Peyer's patch (tissue), 4 donors: ENCODE data around the gene CD8B2. TPM values are rescaled to one million over a fixed set of nuclear protein-coding genes. Genes with fewer than 3 reads are reported as not detected.

Source experiments
- DNase-seq, 3 donors: peaks; one replicate each; pipeline ENCODE4 v3.0.0-alpha.2; 2017 to 2019
- H3K27ac ChIP-seq, 4 donors: fragments of 200-600 bp; sonication (generic); one replicate each; pipeline ENCODE4 v1.5.1; 2016 to 2019
- H3K27me3 ChIP-seq, 2 donors: fragments of 200-600 bp; sonication (generic); one replicate each; pipeline ENCODE4 v1.5.1; 2019
- H3K36me3 ChIP-seq, 3 donors: fragments of 200-600 bp; sonication (generic); one replicate each; pipeline ENCODE4 v1.5.1; 2016 to 2019
- H3K4me1 ChIP-seq, 4 donors: fragments of 200-600 bp; sonication (generic); one replicate each; pipeline ENCODE4 v1.5.1; 2016 to 2019
- H3K4me3 ChIP-seq, 4 donors: fragments of 200-600 bp; sonication (generic); 1 replicate in 3 of 4; 2 replicates in 1 of 4; pipeline ENCODE4 v1.5.1; 2016 to 2019; ENCODE audit warnings: mild to moderate bottlenecking in 1 of 4
- H3K9me3 ChIP-seq, 4 donors: fragments of 200-600 bp; sonication (generic); one replicate each; pipeline ENCODE4 v1.5.1; 2016 to 2019; ENCODE audit warnings: mild to moderate bottlenecking in 1 of 4
- POLR2A ChIP-seq, 2 donors: fragments of 450-650 bp; IDR thresholded peaks; one replicate each; pipeline ENCODE4 v1.5.1; 2017; ENCODE audit warnings: antibody characterized with exemption in 2 of 2, mild to moderate bottlenecking in 2 of 2, moderate library complexity in 2 of 2
- total RNA-seq, 4 donors: library from RNA; depleted of rRNA; stranded (reverse); fragments of >200 nt; gene quantifications; one replicate each; pipeline ENCODE4 v1.1.0, GENCODE V29; 2016
- TF ChIP-seq, protein P1 (sequence below), 6 experiments: fragments of 450-650 bp in 4 of 6; fragments of 200-600 bp in 2 of 6; sonication (generic) in 1 of 6; IDR thresholded peaks; one replicate each; pipeline ENCODE4 v1.5.1; 2017 to 2019; ENCODE audit warnings: antibody characterized with exemption in 6 of 6, mild to moderate bottlenecking in 3 of 6, moderate library complexity in 1 of 6

CD8B2 gene
- total RNA-seq, 4 donors from 2014 or later, result 0.27 to 5.0 (median 0.35) TPM; not detected in 1

DNA sequence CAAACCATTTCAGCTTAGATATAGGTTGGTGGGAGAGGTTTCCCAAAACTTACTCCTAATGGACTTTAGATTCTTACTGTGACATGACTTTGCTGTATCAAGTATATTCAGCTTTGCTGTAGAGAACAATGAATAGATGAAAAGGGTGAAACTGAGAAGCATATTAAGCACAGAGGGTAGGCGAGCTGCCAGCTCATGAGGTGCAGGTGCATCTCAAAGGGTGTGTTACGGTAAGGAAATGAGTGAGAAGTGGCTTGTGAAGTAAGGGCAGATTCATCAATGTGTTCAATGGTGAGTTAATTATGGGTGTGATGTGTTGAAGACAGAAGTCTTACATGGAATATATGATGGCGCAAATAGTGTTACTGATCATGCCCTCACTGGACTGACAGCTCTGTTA is 49.3 kb downstream of the CD8B2 start:
- TF ChIP-seq, protein P1, sequence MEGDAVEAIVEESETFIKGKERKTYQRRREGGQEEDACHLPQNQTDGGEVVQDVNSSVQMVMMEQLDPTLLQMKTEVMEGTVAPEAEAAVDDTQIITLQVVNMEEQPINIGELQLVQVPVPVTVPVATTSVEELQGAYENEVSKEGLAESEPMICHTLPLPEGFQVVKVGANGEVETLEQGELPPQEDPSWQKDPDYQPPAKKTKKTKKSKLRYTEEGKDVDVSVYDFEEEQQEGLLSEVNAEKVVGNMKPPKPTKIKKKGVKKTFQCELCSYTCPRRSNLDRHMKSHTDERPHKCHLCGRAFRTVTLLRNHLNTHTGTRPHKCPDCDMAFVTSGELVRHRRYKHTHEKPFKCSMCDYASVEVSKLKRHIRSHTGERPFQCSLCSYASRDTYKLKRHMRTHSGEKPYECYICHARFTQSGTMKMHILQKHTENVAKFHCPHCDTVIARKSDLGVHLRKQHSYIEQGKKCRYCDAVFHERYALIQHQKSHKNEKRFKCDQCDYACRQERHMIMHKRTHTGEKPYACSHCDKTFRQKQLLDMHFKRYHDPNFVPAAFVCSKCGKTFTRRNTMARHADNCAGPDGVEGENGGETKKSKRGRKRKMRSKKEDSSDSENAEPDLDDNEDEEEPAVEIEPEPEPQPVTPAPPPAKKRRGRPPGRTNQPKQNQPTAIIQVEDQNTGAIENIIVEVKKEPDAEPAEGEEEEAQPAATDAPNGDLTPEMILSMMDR (IDR thresholded peaks at IDR 0.05), result no peak
- TF ChIP-seq POLR2A (IDR thresholded peaks at IDR 0.05), result no peak
- H3K9me3 ChIP-seq, result no peaks in the 10 kb centered on the region
- DNase-seq, result peak in 1 of 3 donors; percentile 36
- H3K4me3 ChIP-seq, result no peak overlapping the region
- no peaks in the 10 kb centered on the region for H3K4me1 ChIP-seq
- H3K27me3 ChIP-seq, result no peaks in the 10 kb centered on the region
- H3K27ac ChIP-seq, result no peak overlapping the region
- no peaks in the 10 kb centered on the region for H3K36me3 ChIP-seq

GRCh38 chr2:106537047-106537446 is 49.9 kb downstream of the CD8B2 start:
- TF ChIP-seq, protein P1 (IDR thresholded peaks at IDR 0.05), result no peak
- no peak for TF ChIP-seq POLR2A (IDR thresholded peaks at IDR 0.05)
- Histone ChIP-seq H3K36me3 (no peaks in the 10 kb centered on the region), H3K27ac (no peak overlapping the region), H3K4me3 (no peak overlapping the region), H3K9me3 (no peaks in the 10 kb centered on the region), H3K4me1 (no peaks in the 10 kb centered on the region), H3K27me3 (no peaks in the 10 kb centered on the region)
- DNase-seq, result peak in 1 of 3 donors; percentile 47

GRCh38 chr2:106537791-106538191 is 50.6 kb downstream of the CD8B2 start:
- TF ChIP-seq, protein P1 (IDR thresholded peaks at IDR 0.05), result no peak
- TF ChIP-seq POLR2A (IDR thresholded peaks at IDR 0.05), result no peak
- no peak overlapping the region for H3K4me3 ChIP-seq
- no peak overlapping the region for H3K27ac ChIP-seq
- H3K27me3 ChIP-seq, result no peaks in the 10 kb centered on the region
- no peak for DNase-seq
- no peaks in the 10 kb centered on the region for H3K4me1 ChIP-seq
- no peaks in the 10 kb centered on the region for H3K36me3 ChIP-seq
- H3K9me3 ChIP-seq, result no peaks in the 10 kb centered on the region

DNA sequence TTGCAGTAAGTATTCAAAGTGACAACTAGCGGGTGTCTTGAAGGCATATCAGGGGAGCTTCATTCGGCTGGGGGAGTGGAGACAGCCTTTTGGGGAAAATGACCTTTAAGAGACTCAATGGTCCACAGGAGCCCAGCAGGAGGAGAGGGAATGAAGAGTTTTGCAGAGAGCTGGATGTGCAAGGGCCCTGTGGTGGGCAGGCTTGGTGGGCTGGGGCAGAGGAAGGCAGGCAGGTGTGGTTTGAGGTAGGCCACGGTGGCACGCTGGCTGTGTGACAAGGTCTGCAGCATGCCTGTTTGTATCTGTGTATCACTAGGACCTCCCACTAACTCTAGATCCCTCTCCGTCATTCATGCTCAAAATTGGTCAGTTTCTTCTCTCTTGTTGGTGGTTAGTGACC is 53.7 kb downstream of the CD8B2 start:
- no peaks in the 10 kb centered on the region for H3K27me3 ChIP-seq
- TF ChIP-seq POLR2A (IDR thresholded peaks at IDR 0.05), result no peak
- TF ChIP-seq, protein P1 (IDR thresholded peaks at IDR 0.05), result no peak

GRCh38 chr2:106541333-106541732 is 54.2 kb downstream of the CD8B2 start:
- DNase-seq, result no peak
- no peaks in the 10 kb centered on the region for H3K4me1 ChIP-seq
- H3K27ac ChIP-seq, result no peak overlapping the region
- H3K36me3 ChIP-seq, result no peaks in the 10 kb centered on the region
- H3K27me3 ChIP-seq, result no peaks in the 10 kb centered on the region
- H3K9me3 ChIP-seq, result no peaks in the 10 kb centered on the region
- H3K4me3 ChIP-seq, result no peak overlapping the region
- TF ChIP-seq, protein P1 (IDR thresholded peaks at IDR 0.05), result no peak
- TF ChIP-seq POLR2A (IDR thresholded peaks at IDR 0.05), result no peak

More for the DNA sequence above, 53.7 kb downstream of the CD8B2 start:
- Histone ChIP-seq H3K27ac (no peak overlapping the region), H3K36me3 (no peaks in the 10 kb centered on the region), H3K9me3 (no peaks in the 10 kb centered on the region), H3K4me3 (no peak overlapping the region), H3K4me1 (no peaks in the 10 kb centered on the region)
- no peak for DNase-seq
